Measurements from ENCODE around the gene CCNYL1. TPM values are rescaled to one million over a fixed set of nuclear protein-coding genes. Genes with fewer than 3 reads are reported as not detected.

CCNYL1 gene
- 2.8 and 3.7 TPM in 2 replicates for total RNA-seq

GRCh38 chr2:207710814-207711740, at the start of gene CCNYL1:
Gene CCNYL1 (plus strand): TSS chr2:207711640. CDS start chr2:207711897, 257 bp downstream.

Other genes with a start within 250 kb of the CCNYL1 start
- 24.5 and 26.9 TPM in 2 replicates for gene CREB1, start 181.7 kb upstream of the CCNYL1 start, total RNA-seq
- 20.2 and 24.0 TPM in 2 replicates for gene METTL21A, start 86.2 kb upstream of the CCNYL1 start, total RNA-seq
- 1.0 and 1.2 TPM in 2 replicates for gene FZD5, start 58.3 kb downstream of the CCNYL1 start, total RNA-seq

Data from bronchus fibroblast of lung (primary cell).